Choroid plexus epithelial cell (primary cell): ENCODE measurements around the gene BCL2L13.
A peak's percentile ranks its signal among the peaks of the same experiment; 100 is the strongest.
"Not testable (repeated sequence)": the region's sequence is repeated elsewhere in the genome, so short reads cannot be mapped to it uniquely, and the experiment has no call there.

Source experiments
- DNase-seq: peaks from one replicate; pipeline ENCODE4 v3.0.0-alpha.2; 2010; ENCODE audit warnings: low read depth
- H3K4me3 ChIP-seq: 2 replicates; pipeline ENCODE4 v1.5.1; 2011; ENCODE audit warnings: low read depth, mild to moderate bottlenecking, control low read depth, low read length, moderate library complexity
- TF ChIP-seq, protein P1 (sequence below): conservative IDR thresholded peaks from 2 replicates; pipeline ENCODE4 v1.5.1; 2011; ENCODE audit warnings: low read depth, mild to moderate bottlenecking, control low read depth, inconsistent platforms, low read length, moderate library complexity

Gene BCL2L13

DNA sequence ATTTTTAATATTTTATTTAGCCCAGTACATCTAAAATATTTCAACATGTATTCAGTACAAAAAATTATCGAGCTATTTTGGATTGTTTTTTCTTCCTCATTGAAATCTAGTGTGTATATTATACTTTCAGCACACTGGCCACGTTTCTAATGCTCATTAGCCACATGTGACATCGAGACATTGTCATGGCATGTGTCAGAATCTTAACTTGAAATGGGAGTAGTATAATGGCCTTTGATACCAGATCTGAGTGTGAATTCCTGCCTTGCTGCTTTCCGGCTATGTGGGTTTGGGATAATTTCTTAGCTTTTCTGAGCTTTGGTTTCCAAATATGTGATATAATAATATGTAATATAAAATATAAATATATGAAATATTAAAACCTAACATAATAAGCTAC lies 54.3 kb downstream of the BCL2L13 start:
- no peak overlapping the region for H3K4me3 ChIP-seq
- TF ChIP-seq, protein P1, sequence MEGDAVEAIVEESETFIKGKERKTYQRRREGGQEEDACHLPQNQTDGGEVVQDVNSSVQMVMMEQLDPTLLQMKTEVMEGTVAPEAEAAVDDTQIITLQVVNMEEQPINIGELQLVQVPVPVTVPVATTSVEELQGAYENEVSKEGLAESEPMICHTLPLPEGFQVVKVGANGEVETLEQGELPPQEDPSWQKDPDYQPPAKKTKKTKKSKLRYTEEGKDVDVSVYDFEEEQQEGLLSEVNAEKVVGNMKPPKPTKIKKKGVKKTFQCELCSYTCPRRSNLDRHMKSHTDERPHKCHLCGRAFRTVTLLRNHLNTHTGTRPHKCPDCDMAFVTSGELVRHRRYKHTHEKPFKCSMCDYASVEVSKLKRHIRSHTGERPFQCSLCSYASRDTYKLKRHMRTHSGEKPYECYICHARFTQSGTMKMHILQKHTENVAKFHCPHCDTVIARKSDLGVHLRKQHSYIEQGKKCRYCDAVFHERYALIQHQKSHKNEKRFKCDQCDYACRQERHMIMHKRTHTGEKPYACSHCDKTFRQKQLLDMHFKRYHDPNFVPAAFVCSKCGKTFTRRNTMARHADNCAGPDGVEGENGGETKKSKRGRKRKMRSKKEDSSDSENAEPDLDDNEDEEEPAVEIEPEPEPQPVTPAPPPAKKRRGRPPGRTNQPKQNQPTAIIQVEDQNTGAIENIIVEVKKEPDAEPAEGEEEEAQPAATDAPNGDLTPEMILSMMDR = no peak
- DNase-seq = no peak

DNA sequence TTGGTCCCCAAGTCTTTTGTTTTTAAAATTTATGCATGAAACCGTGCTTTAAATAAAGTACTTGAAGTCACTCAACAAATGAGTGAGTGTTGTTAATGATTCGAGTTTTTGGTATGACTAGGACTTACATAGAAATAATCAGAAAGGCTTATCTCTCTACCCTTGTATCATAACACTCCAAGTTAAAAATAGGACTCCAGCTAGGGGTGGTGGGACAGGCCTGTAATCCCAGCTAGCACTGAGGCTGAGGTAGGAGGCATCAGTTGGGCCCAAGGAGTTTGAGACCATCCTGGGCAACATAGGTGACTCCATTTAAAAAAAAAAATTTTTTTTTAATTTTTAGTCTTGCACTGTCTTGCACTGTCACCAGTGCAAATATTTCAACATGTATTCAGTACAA lies 55.6 kb downstream of the BCL2L13 start:
- TF ChIP-seq, protein P1 = no peak
- no peak for DNase-seq
- H3K4me3 ChIP-seq = no peak overlapping the region

DNA sequence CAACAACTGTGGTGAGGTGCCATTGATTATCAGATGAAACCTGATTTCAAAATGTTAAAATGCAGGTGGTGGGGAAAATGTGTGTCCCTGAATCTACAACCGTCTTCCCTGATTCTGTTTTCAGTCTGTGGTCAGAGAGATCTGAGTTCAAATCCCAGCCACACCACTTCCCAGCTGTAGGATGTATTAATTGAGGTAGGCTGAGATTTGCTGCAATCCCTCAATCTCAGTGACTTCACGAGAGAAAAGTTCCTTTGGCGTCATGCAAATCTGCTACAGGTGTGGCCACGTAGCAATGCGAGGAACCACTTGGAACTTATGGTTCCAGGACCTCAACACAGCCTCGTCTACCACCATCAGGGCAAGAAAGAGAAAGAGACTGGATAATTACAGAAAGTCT lies 56.2 kb downstream of the BCL2L13 start:
- TF ChIP-seq, protein P1 = no peak
- no peak for DNase-seq
- H3K4me3 ChIP-seq = no peak overlapping the region

DNA sequence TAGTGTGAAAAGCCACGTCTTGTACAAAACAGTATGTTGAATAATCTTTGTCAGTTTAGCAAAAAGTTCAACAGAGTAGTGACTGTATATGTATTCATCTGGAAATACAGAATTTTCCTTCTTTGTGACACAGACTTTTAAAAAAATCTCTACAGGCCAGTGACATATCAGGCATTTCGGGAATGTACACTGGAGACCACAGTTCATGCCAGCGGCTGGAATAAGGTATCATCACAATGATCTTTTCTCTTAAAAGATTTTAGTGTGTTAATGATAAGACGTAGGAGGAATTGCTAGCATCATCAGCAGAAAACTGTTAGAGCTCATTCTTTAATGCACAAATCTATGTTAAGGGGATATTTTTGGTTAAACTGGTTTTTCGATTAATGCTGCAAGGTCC lies 57.4 kb downstream of the BCL2L13 start:
- no peak overlapping the region for H3K4me3 ChIP-seq
- DNase-seq = peak; percentile 8
- TF ChIP-seq, protein P1 = no peak

DNA sequence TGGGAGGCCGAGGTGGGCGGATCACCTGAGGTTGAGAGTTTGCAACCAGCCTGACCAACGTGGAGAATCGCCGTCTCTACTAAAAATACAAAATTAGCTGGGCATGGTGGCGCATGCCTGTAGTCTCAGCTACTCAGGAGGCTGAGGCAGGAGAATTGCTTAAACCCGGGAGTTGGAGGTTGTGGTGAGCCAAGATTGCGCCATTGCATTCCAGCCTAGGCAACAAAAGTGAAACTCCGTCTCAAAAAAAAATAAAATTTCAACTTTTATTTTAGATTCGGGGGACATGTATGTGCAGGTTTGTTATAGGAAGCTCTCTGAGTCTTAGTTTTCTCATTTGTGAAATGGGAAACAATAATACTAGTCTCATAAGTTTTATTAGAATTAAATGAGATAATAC lies 58.6 kb downstream of the BCL2L13 start:
- not testable (repeated sequence) for H3K4me3 ChIP-seq
- DNase-seq = peak; percentile 30

DNA sequence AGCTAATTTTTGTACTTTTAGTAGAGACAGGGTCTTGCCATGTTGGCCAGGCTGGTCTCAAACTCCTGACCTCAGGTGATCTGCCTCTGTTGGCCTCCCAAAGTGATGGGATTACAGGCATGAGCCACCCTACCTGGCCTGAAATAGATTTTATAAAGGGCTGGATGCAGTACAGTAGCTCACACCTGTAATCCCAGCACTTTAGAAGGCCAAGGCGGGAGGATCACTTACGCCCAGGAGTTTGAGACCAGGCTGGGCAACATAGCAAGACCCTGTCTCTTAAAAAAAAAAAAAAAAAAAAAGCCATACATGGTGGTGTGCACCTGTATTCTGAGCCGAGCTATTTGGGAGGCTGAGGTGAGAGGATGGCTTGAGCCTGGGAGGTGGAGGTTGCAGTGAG lies 59.7 kb downstream of the BCL2L13 start:
- not testable (repeated sequence) for H3K4me3 ChIP-seq, DNase-seq

DNA sequence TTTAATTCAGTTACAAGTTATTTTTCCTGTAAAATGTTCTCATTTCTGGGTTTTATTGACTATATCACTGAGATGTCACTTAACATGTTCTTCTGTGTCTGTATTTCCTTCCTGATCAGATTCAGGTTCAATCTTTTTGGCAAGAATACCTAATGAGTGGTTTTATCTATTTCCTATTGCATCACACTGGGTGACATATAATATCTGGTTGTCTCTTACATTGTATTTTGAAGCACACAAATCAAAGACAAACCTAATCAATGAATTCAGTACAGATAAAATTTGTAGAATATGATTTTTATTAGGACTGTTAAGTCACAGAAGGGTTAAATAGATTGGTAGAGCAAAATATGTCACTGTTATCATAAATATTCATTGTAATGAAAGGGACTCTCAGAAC lies 60.4 kb downstream of the BCL2L13 start:
- TF ChIP-seq, protein P1 = no peak
- DNase-seq = no peak
- no peak overlapping the region for H3K4me3 ChIP-seq

DNA sequence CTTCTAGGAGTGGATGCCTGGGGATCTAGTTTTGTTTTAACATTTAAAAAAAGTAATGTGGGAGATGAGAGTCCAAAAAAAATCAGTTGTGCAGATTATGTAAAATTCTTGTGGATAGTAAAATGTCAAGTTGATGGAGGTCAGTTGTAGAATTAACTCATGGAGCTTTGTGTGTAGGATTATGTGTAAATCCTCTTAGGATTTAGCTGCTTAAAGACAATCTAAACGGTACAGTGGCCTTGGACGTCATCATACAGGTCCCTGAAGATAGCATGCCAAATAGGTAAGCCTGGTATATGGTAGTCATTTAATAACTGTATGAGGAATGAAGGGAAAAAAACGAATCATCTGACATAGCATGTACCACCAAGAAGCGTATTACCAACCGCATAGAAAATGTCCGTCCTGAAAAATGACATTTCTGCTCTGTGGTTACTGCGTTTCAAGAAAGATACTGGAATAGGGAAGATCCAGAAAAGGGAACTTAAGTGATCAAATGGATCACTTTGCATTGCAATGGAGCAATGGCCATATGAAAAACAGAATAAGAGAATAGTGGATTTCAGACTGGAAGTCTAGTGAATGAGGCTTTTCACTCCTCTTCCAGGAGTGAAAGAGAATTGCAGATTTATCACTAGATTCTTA lies 61.3 kb downstream of the BCL2L13 start:
- H3K4me3 ChIP-seq = no peak overlapping the region
- TF ChIP-seq, protein P1 = no peak
- DNase-seq = no peak
